AG10803 (cell line): ENCODE data around the gene PLAGL2.

Experiments used
- DNase-seq: peaks from one replicate; pipeline ENCODE4 v3.0.0; 2010; ENCODE audit warnings: low read depth
- H3K4me3 ChIP-seq: 2 replicates; pipeline ENCODE4 v1.5.1; 2011; ENCODE audit warnings: mild to moderate bottlenecking, low read length, control low read depth
- TF ChIP-seq, protein P1 (sequence below): conservative IDR thresholded peaks from 2 replicates; pipeline ENCODE4 v1.5.1; 2011; ENCODE audit warnings: mild to moderate bottlenecking, low read length, control low read depth, inconsistent platforms

PLAGL2 gene

DNA sequence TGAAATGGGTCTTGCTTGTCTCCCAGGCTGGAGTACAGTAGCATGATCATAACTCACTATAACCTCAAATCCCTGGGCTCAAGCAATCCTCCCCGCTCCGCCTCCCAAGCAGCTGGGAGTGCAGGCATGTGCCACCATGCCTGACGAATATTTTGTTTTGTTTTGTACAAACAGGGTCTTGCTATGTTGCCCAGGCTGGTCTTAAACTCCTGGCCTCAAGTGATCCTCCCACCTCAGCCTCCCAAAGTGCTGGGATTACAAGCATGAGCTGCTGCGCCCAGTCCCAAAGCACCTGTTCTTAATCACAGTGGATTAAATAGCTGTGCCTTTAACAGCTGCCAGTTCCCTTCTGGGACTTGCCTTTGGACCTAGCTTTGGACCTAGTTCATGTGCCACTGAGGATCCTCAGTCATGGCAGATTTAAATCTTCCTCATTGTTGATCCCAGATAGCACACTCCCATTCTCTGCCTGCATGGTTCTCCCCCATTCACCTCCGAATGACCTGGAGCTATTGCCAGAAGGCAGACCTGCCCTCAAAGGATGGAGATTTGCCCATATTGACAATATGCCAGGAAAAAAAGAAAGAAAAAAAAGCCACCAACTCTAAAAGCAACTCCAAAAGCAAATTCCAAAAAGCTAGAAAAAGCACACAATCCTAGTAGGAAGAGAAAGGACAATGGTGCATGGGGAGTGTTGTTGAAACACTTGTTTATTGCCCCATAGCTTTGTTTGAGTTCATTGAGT is 10.8 kb upstream of the PLAGL2 start:
- no peak for DNase-seq

DNA sequence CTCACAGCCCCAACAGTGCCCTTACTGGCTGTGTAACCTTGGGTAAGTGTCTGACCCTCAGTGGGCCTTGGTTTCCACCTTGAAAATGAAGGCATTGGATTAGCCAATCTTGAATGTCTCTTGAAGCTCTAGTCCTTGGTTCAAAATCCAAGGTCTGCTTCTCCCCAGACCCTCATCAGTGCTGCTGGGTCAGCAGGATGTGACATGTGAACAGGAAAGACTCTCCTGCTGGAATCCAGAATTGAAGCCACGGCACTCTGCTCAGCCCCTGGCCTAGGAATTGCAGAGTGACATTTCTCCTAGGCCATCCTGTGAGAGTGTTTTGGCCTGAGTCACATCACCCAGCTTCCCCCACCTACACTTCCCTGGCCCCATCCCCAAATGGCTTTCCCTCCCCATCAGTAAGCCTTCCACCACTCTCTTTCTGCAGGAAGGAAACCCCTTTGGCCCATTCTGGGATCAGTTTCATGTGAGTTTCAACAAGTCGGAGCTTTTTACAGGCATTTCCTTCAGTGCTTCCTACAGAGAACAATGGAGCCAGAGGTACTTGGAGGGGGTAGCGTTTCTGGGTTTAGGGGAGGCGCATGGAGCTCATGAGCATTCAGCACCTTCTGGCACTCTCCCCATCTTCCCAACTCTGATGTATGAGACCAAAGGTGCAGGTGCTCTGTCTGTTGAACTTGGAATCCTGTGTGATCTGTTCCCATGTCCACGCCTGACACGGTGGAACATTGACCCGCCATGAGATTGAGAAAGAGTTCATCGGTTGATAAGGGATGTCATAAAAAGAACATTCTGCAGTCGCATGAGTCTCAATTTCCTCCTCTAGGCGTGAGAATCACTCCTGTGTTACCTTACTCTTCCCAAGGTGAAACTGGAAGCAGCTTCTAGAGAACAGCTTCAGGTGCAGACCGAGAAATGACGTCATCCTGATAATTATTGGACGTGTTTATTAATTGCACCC is 8.9 kb upstream of the PLAGL2 start:
- DNase-seq: no peak
- no peak overlapping the region for H3K4me3 ChIP-seq
- TF ChIP-seq, protein P1, sequence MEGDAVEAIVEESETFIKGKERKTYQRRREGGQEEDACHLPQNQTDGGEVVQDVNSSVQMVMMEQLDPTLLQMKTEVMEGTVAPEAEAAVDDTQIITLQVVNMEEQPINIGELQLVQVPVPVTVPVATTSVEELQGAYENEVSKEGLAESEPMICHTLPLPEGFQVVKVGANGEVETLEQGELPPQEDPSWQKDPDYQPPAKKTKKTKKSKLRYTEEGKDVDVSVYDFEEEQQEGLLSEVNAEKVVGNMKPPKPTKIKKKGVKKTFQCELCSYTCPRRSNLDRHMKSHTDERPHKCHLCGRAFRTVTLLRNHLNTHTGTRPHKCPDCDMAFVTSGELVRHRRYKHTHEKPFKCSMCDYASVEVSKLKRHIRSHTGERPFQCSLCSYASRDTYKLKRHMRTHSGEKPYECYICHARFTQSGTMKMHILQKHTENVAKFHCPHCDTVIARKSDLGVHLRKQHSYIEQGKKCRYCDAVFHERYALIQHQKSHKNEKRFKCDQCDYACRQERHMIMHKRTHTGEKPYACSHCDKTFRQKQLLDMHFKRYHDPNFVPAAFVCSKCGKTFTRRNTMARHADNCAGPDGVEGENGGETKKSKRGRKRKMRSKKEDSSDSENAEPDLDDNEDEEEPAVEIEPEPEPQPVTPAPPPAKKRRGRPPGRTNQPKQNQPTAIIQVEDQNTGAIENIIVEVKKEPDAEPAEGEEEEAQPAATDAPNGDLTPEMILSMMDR: no peak

More for the DNA sequence above, 10.8 kb upstream of the PLAGL2 start:
- TF ChIP-seq, protein P1: no peak
- no peak overlapping the region for H3K4me3 ChIP-seq

DNA sequence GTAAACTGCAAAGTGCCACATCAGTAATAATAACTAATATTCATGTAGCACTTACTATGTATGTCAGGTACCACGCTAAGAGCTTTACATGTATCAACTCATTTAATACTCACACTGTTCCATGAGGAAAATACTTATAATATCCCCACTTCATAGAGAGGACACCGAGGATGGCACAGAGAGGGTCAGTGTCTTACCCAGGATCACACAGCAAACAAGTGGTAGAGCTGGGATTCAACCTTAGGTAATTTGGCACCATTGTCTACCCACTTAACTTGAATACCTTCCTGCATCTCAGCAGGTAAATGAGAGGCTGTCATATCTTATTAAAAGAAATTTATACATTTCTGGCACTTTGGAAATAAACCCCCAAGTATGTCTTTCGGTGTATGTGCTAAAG is 8.2 kb upstream of the PLAGL2 start:
- no peak for DNase-seq
- H3K4me3 ChIP-seq: no peak overlapping the region
- TF ChIP-seq, protein P1: no peak

DNA sequence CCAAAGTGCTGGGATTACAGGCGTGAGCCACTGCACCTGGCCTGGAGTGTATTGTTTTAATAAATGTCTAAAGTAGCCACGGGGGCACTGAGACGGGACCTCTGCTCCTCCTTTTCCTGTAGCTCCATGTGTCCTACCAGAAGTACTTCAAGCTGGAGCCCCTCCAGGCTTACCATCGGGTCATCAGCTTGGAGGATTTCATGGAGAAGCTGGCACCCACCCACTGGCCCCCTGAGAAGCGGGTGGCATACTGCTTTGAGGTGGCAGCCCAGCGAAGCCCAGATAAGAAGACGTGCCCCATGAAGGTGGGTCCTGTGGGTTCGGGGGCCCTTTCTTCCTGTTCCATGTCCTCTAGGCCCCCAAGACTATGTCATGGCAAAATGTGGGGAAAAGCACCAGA is 7.6 kb upstream of the PLAGL2 start:
- TF ChIP-seq, protein P1: no peak
- DNase-seq: no peak

DNA sequence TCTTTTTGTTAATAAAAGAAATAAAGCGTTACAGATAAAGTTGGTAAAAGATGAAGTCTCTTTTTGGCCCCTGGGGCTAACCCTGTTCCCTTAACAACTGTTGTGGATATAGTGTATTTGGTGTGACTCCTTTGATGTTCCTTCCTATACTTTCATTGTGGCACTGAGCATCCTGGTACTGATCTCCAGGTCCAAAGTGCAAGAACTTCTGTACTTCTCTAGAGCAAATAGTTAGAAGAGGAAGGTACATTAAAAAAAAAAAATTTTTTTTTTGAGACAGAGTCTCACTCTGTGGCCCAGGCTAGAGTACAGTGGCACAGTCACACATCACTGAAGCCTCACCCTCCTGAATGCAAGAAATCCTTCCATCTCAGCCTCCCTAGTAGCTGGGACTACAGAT is 6.3 kb upstream of the PLAGL2 start:
- TF ChIP-seq, protein P1: no peak
- no peak overlapping the region for H3K4me3 ChIP-seq
- DNase-seq: no peak

More for the DNA sequence above, 7.6 kb upstream of the PLAGL2 start:
- no peak overlapping the region for H3K4me3 ChIP-seq

DNA sequence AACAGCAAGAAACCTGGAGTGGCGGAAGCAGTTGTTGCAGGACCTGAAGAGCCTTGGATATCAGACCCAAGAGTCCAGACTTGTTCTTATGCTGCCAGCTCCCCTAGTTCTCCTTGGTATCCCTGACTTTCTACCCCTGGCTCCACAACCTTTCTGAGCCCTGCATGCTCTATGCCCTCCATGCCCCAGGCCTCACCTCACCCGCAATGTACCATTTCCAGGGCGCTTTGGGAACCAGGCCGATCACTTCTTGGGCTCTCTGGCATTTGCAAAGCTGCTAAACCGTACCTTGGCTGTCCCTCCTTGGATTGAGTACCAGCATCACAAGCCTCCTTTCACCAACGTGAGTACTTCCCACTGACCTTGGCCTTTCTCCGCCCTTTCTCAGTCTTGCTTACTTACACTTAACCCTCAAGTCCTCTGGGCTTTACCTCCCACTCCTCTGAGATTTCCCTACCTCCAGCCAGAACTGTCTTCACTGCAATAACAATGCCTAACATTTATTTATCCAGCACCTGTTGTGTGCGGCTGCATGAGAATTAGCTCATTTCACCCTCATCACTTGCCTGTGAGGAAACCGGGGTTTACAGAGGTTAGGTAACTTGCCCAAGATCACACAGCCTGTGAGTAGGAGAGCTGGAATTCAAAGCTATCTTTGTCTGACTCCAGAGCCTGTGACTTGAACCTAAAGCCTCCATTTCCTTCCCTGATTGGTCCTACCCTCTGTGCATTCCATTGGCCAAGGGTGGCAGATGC is 2.5 kb upstream of the PLAGL2 start:
- H3K4me3 ChIP-seq: no peak overlapping the region

More for the DNA sequence above, 2.5 kb upstream of the PLAGL2 start:
- TF ChIP-seq, protein P1: no peak
- no peak for DNase-seq
